GM12878 (cell line): Measurements from ENCODE around the gene CCNDBP1. TPM values are rescaled to one million over a fixed set of nuclear protein-coding genes. Genes with fewer than 3 reads are reported as not detected.

Experiments
- ATAC-seq: fragments of 200-7000 bp; cut with Tn5 transposase; 3 replicates; pipeline ENCODE4 v1.9.1; 2020; ENCODE audit warnings: mild to moderate bottlenecking, moderate library complexity
- BruUV-seq: library from RNA; stranded (reverse); fragments of 400-500 nt; replicated peaks from 2 replicates; lab custom pipeline; 2021; lab: Mats Ljungman, UMichigan
- CTCF ChIA-PET: fragments of 300-600 bp; sonication (Branson Sonifier 250); formaldehyde crosslinking; extraction: SDS; loops from one replicate; lab custom pipeline; 2021; ENCODE audit warnings: inconsistent platforms; lab: Yijun Ruan, JAX
- POLR2A ChIA-PET: fragments of 350-600 bp; formaldehyde crosslinking; extraction: SDS; loops from one replicate; lab custom pipeline; 2021; ENCODE audit warnings: inconsistent platforms; lab: Charles Lee
- RAD21 ChIA-PET: fragments of 300-600 bp; sonication (Branson Sonifier 250); formaldehyde crosslinking; loops from one replicate; lab custom pipeline; 2023; ENCODE audit warnings: antibody characterized with exemption; ENCODE audit not compliant: unreplicated experiment; lab: Charles Lee
- SMC1A ChIA-PET: fragments of 300-600 bp; sonication (Branson Sonifier 250); formaldehyde crosslinking; loops from one replicate; lab custom pipeline; 2023; ENCODE audit not compliant: unreplicated experiment, uncharacterized antibody; lab: Charles Lee
- DNase-seq: peaks from one replicate; pipeline ENCODE4 v3.0.0-alpha.2; 2011; ENCODE audit warnings: low read depth, low spot score
- FAIRE-seq: peaks from 3 replicates; lab custom pipeline; 2011; peaks lifted over from hg19 to GRCh38; lab: Jason Lieb, UNC
- H2AFZ ChIP-seq: 2 replicates; pipeline ENCODE4 v1.6.0; 2011; ENCODE audit warnings: low read depth, low read length, control low read depth; ENCODE audit not compliant: control insufficient read depth
- H3K27ac ChIP-seq: 2 replicates; pipeline ENCODE4 v1.5.1; 2011; ENCODE audit warnings: control low read depth; ENCODE audit not compliant: control insufficient read depth, insufficient read depth
- H3K27me3 ChIP-seq, 2 experiments: replicated peaks in 1 of 2; 2 replicates each; pipeline versions ENCODE4 v1.6.0 to v1.6.1; 2011; ENCODE audit warnings: low read length in 1 of 2; ENCODE audit not compliant: control insufficient read depth in 2 of 2, insufficient read depth in 2 of 2
- H3K36me3 ChIP-seq, 2 experiments: 2 replicates each; pipeline ENCODE4 v1.5.1; 2011; ENCODE audit warnings: low read length in 1 of 2; ENCODE audit not compliant: control insufficient read depth in 2 of 2, insufficient read depth in 2 of 2
- H3K4me1 ChIP-seq: 2 replicates; pipeline ENCODE4 v1.6.1; 2011; ENCODE audit warnings: mild to moderate bottlenecking, low read length, moderate library complexity, mixed read lengths; ENCODE audit not compliant: control insufficient read depth, insufficient read depth
- H3K4me2 ChIP-seq: 2 replicates; pipeline ENCODE4 v1.6.0; 2011; ENCODE audit warnings: control low read depth; ENCODE audit not compliant: control insufficient read depth, insufficient read depth
- H3K4me3 ChIP-seq: fragments of 200-600 bp; sonication (generic); 2 replicates; pipeline ENCODE4 v1.5.1; 2016
- H3K79me2 ChIP-seq: 2 replicates; pipeline ENCODE4 v1.6.0; 2011; ENCODE audit warnings: low read length; ENCODE audit not compliant: control insufficient read depth, insufficient read depth
- H3K9ac ChIP-seq: 2 replicates; pipeline ENCODE4 v1.8.0; 2011; ENCODE audit warnings: low read length, control low read depth, mixed read lengths; ENCODE audit not compliant: control insufficient read depth, insufficient read depth
- H3K9me3 ChIP-seq: replicated peaks from 3 replicates; pipeline ENCODE4 v1.5.1; 2011; ENCODE audit warnings: mild to moderate bottlenecking, low read length; ENCODE audit not compliant: control insufficient read depth, insufficient read depth
- H4K20me1 ChIP-seq: 2 replicates; pipeline ENCODE4 v1.6.0; 2011; ENCODE audit not compliant: control insufficient read depth, insufficient read depth
- BHLHE40 ChIP-seq, 2 experiments: fragments of 450-650 bp in 1 of 2; IDR thresholded peaks; 2 replicates each; pipeline ENCODE4 v1.6.1; 2011 to 2017; ENCODE audit warnings: low read depth in 2 of 2, borderline replicate concordance in 1 of 2, improper control_type of control experiment in 1 of 2, low read length in 1 of 2, mild to moderate bottlenecking in 1 of 2
- CBX3 ChIP-seq: fragments of 200-600 bp; sonication (generic); IDR thresholded peaks from 2 replicates; pipeline ENCODE4 v1.6.1; 2016; ENCODE audit warnings: low read depth, borderline replicate concordance
- CHD1 ChIP-seq: IDR thresholded peaks from 2 replicates; pipeline ENCODE4 v1.6.1; 2012; ENCODE audit warnings: low read depth, low read length, improper control_type of control experiment
- EED ChIP-seq: sonication (generic); IDR thresholded peaks from 2 replicates; pipeline ENCODE4 v1.6.1; 2016; ENCODE audit warnings: antibody characterized with exemption, low read depth
- FOXK2 ChIP-seq: fragments of 450-650 bp; IDR thresholded peaks from 2 replicates; pipeline ENCODE4 v1.6.1; 2017; ENCODE audit warnings: mild to moderate bottlenecking, moderate library complexity
- JUNB ChIP-seq: IDR thresholded peaks from 2 replicates; pipeline ENCODE4 v1.6.1; 2016; ENCODE audit warnings: antibody characterized with exemption, mild to moderate bottlenecking
- JUND ChIP-seq: IDR thresholded peaks from 2 replicates; pipeline ENCODE4 v1.6.1; 2012; ENCODE audit warnings: low read depth, mild to moderate bottlenecking, low read length, improper control_type of control experiment, moderate library complexity
- KAT2A ChIP-seq: conservative IDR thresholded peaks from 2 replicates; pipeline ENCODE4 v1.6.1; 2011; ENCODE audit warnings: low read depth, low read length; ENCODE audit not compliant: control insufficient read depth
- MEF2A ChIP-seq: IDR thresholded peaks from 2 replicates; pipeline ENCODE4 v1.6.1; 2011; ENCODE audit warnings: low read depth, mild to moderate bottlenecking, low read length, moderate library complexity; ENCODE audit not compliant: insufficient read depth
- MEF2B ChIP-seq: fragments of 450-650 bp; IDR thresholded peaks from 2 replicates; pipeline ENCODE4 v1.6.1; 2018; ENCODE audit warnings: mild to moderate bottlenecking, moderate library complexity; ENCODE audit not compliant: partially characterized antibody, poor library complexity, severe bottlenecking
- NFYA ChIP-seq: IDR thresholded peaks from 2 replicates; pipeline ENCODE4 v1.6.1; 2011; ENCODE audit warnings: low read depth, mild to moderate bottlenecking, low read length, improper control_type of control experiment, borderline replicate concordance
- PAX8 ChIP-seq: fragments of 450-650 bp; IDR thresholded peaks from 2 replicates; pipeline ENCODE4 v1.6.1; 2017; ENCODE audit warnings: mild to moderate bottlenecking, moderate library complexity
- RUNX3 ChIP-seq: IDR thresholded peaks from 2 replicates; pipeline ENCODE4 v1.6.1; 2012; ENCODE audit warnings: low read length, inconsistent platforms
- SKIL ChIP-seq: fragments of 450-650 bp; IDR thresholded peaks from 2 replicates; pipeline ENCODE4 v1.6.1; 2017; ENCODE audit warnings: mild to moderate bottlenecking, low read depth, inconsistent platforms; ENCODE audit not compliant: poor library complexity, severe bottlenecking
- SMAD5 ChIP-seq: IDR thresholded peaks from 2 replicates; pipeline ENCODE4 v1.6.1; 2016; ENCODE audit warnings: antibody characterized with exemption, low read depth
- SUZ12 ChIP-seq: fragments of 200-600 bp; sonication (generic); IDR thresholded peaks from one replicate; pipeline ENCODE4 v1.6.1; 2018; ENCODE audit warnings: antibody characterized with exemption, mild to moderate bottlenecking; ENCODE audit not compliant: unreplicated experiment
- TCF3 ChIP-seq: IDR thresholded peaks from 2 replicates; pipeline ENCODE4 v1.6.1; 2012; ENCODE audit warnings: low read depth, mild to moderate bottlenecking, low read length, borderline replicate concordance; ENCODE audit not compliant: insufficient read depth
- YBX1 ChIP-seq: fragments of 450-650 bp; IDR thresholded peaks from 2 replicates; pipeline ENCODE4 v1.6.1; 2016; ENCODE audit warnings: antibody characterized with exemption
- ZNF24 ChIP-seq: fragments of 450-650 bp; IDR thresholded peaks from 2 replicates; pipeline ENCODE4 v1.6.1; 2017; ENCODE audit warnings: antibody characterized with exemption, mild to moderate bottlenecking
- WGBS: methylation state at CpG from one replicate; pipeline ENCODE4 v1.1.6; 2016; ENCODE audit warnings: low lambda C conversion rate; ENCODE audit not compliant: insufficient replicate concordance, insufficient coverage; ENCODE audit errors: missing lambda C conversion rate; 5-methylcytosine and 5-hydroxymethylcytosine counted together
- in situ Hi-C: fragments of 300-500 bp; cut with MboI; formaldehyde crosslinking; loops from 9 replicates; pipeline ENCODE4 v1.14.3; 2018; ENCODE audit warnings: mixed read lengths
- intact Hi-C: fragments of 100-400 bp; cut with micrococcal nuclease; formaldehyde crosslinking; loops from one replicate; pipeline ENCODE4 v1.14.2; 2022; ENCODE audit not compliant: unreplicated experiment
- polyA plus RNA-seq, 11 experiments: library from polyadenylated mRNA; depleted of rRNA in 4 of 11; unstranded in 6 of 11; stranded (reverse) in 5 of 11; fragments of >200 nt; fragmentation: Nextera tagmentation in 4 of 11; fragmentation: Illumina TruSeq in 1 of 11; extraction: Ambion mirVana in 4 of 11; extraction: Trizol in 1 of 11; gene quantifications; 1 replicate in 1 of 11; 2 replicates in 10 of 11; pipeline versions ENCODE4 v1.2.1 to v1.2.3, GENCODE V29; 2011 to 2016; ENCODE audit warnings: inconsistent platforms in 2 of 11, missing spikeins in 2 of 11, low read depth in 1 of 11
- total RNA-seq, 4 experiments: library from RNA; depleted of rRNA in 3 of 4; stranded (reverse); fragments of >200 nt in 3 of 4; fragmentation: Illumina TruSeq in 1 of 4; extraction: Trizol in 1 of 4; gene quantifications; 2 replicates each; pipeline versions ENCODE4 v1.2.1 to v1.2.3, GENCODE V29; 2013 to 2021
- TF ChIP-seq, protein P1 (sequence below): IDR thresholded peaks from 2 replicates; pipeline ENCODE4 v1.6.1; 2012; ENCODE audit warnings: mild to moderate bottlenecking, low read depth, low read length

The CCNDBP1 gene
- total and polyA plus RNA-seq, 10 of the 15 experiments (the other 5 are each of a cell fraction or from before 2014, with no cell fraction given), result 30.1 to 86.7 (median 42.2) TPM

- TF ChIP-seq MEF2B (no peak), KAT2A (no peak), TCF3 (no peak), PAX8 (no peak)
Observed at GRCh38 chr15:43213466-43213865, 28.3 kb downstream of the CCNDBP1 start (continued).

- in situ Hi-C loops (no loop called here), intact Hi-C loops (no loop called here)
- TF ChIP-seq JUNB (no peak), RUNX3 (no peak), BHLHE40 (IDR thresholded peaks at IDR 0.05; ENCODE audit: borderline replicate concordance in 1 of 2, low read depth in 2 of 2, low read length in 1 of 2) (no peak), FOXK2 (no peak), SKIL (no peak), NFYA (no peak), CBX3 (no peak), MEF2A (no peak), PAX8 (no peak), CHD1 (no peak), ZNF24 (no peak), EED (no peak), SMAD5 (no peak), JUND (no peak), SUZ12 (no peak), YBX1 (no peak)
- TF ChIP-seq, protein P1, sequence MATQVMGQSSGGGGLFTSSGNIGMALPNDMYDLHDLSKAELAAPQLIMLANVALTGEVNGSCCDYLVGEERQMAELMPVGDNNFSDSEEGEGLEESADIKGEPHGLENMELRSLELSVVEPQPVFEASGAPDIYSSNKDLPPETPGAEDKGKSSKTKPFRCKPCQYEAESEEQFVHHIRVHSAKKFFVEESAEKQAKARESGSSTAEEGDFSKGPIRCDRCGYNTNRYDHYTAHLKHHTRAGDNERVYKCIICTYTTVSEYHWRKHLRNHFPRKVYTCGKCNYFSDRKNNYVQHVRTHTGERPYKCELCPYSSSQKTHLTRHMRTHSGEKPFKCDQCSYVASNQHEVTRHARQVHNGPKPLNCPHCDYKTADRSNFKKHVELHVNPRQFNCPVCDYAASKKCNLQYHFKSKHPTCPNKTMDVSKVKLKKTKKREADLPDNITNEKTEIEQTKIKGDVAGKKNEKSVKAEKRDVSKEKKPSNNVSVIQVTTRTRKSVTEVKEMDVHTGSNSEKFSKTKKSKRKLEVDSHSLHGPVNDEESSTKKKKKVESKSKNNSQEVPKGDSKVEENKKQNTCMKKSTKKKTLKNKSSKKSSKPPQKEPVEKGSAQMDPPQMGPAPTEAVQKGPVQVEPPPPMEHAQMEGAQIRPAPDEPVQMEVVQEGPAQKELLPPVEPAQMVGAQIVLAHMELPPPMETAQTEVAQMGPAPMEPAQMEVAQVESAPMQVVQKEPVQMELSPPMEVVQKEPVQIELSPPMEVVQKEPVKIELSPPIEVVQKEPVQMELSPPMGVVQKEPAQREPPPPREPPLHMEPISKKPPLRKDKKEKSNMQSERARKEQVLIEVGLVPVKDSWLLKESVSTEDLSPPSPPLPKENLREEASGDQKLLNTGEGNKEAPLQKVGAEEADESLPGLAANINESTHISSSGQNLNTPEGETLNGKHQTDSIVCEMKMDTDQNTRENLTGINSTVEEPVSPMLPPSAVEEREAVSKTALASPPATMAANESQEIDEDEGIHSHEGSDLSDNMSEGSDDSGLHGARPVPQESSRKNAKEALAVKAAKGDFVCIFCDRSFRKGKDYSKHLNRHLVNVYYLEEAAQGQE, result no peak
- Histone ChIP-seq H3K79me2 (no peaks in the 10 kb centered on the region), H4K20me1 (no peaks in the 10 kb centered on the region), H3K36me3 (no peaks in the 10 kb centered on the region), H2AFZ (no peak overlapping the region), H3K9me3 (no peaks in the 10 kb centered on the region; the same call in 2 of the 3 replicates), H3K4me1 (no peaks in the 10 kb centered on the region), H3K27me3 (no peaks in the 10 kb centered on the region), H3K9ac (no peak overlapping the region), H3K4me2 (no peak overlapping the region), H3K27ac (no peak overlapping the region), H3K4me3 (no peak overlapping the region)
- ChIA-PET RAD21 (interaction anchor here (1.1 to 1.8 kb wide), 3 partner anchors 11 to 121 kb away, joined by 3 to 5 read pairs (median 4); no protein-coding TSS in a partner anchor), CTCF (interaction anchor here (0.7 to 2.6 kb wide), 4 partner anchors 10 to 72 kb away, joined by 3 to 12 read pairs (median 4); no protein-coding TSS in a partner anchor), SMC1A (interaction anchor here (0.6 to 1.9 kb wide), 3 partner anchors 10 to 535 kb away, joined by 3 to 7 read pairs (median 6); no protein-coding TSS in a partner anchor), POLR2A (interaction anchor here (0.6 kb wide), 1 partner anchor 309 kb away, joined by 3 read pairs; no protein-coding TSS in a partner anchor)
- BruUV-seq, result no TSS peak
- 35% methylated on average over 7 of the region's 8 CpGs for WGBS
- FAIRE-seq (no peak), ATAC-seq (no peak), DNase-seq (no peak)
Observed at GRCh38 chr15:43214169-43214568, 29.0 kb downstream of the CCNDBP1 start.
